ENCODE data around the gene NFIA. TPM values are rescaled to one million over a fixed set of nuclear protein-coding genes. Genes with fewer than 3 reads are reported as not detected.

Gene NFIA
- total and polyA plus RNA-seq, 12 donors, result 11.2 to 117 (median 92.5) TPM

- intact Hi-C loops (cut with DNase I), result no loop called here
- no peak overlapping the region for H3K4me3 ChIP-seq
- DNase-seq (no peak), ATAC-seq (no peak)
- no peak for TF ChIP-seq CTCF (IDR thresholded peaks at IDR 0.05)
- H3K27ac ChIP-seq, result no peak overlapping the region
- no peaks in the 10 kb centered on the region for H3K27me3 ChIP-seq
- 92 to 93% methylated on average over 5 of the region's 5 CpGs for WGBS, 2 donors
- H3K36me3 ChIP-seq, result no peaks in the 10 kb centered on the region
- peaks cover 0 to 67% (median 21%) of the 10 kb centered on the region in 9 donors for H3K4me1 ChIP-seq
- no peaks in the 10 kb centered on the region for H3K9me3 ChIP-seq
Measured at GRCh38 chr1:61284936-61285335, 202.6 kb downstream of the NFIA start.

- WGBS, 2 donors, result 79 to 84% methylated on average over 3 of the region's 3 CpGs
- Histone ChIP-seq H3K27me3 (no peaks in the 10 kb centered on the region), H3K4me3 (no peak overlapping the region), H3K9me3 (no peaks in the 10 kb centered on the region), H3K27ac (no peak overlapping the region), H3K36me3 (no peaks in the 10 kb centered on the region), H3K4me1 (peaks cover 3 to 67% (median 21%) of the 10 kb centered on the region in 9 donors)
- no peak for ATAC-seq
- TF ChIP-seq CTCF (IDR thresholded peaks at IDR 0.05), result no peak
- DNase-seq, result no peak
- intact Hi-C loops (cut with DNase I), result no loop called here
Measured at GRCh38 chr1:61285371-61285885, 203.1 kb downstream of the NFIA start.

- Histone ChIP-seq H3K4me1 (peaks cover 3 to 66% (median 28%) of the 10 kb centered on the region in 9 donors), H3K36me3 (no peaks in the 10 kb centered on the region), H3K27me3 (no peaks in the 10 kb centered on the region), H3K27ac (peak overlapping the region in 1 of 10 donors; percentile 22), H3K4me3 (no peak overlapping the region), H3K9me3 (no peaks in the 10 kb centered on the region)
- 89 to 90% methylated on average over 2 of the region's 2 CpGs for WGBS, 2 donors
- no peak for TF ChIP-seq CTCF (IDR thresholded peaks at IDR 0.05)
- no peak for DNase-seq
- ATAC-seq, result peak in 2 of 8 donors; percentile 33 to 40
- intact Hi-C loops (cut with DNase I), result no loop called here
Measured at GRCh38 chr1:61287014-61287413, 204.7 kb downstream of the NFIA start.

- Histone ChIP-seq H3K36me3 (no peaks in the 10 kb centered on the region), H3K4me3 (no peak overlapping the region), H3K9me3 (no peaks in the 10 kb centered on the region), H3K27ac (peak overlapping the region in 1 of 10 donors; percentile 4), H3K4me1 (peaks cover 3 to 62% (median 28%) of the 10 kb centered on the region in 9 donors), H3K27me3 (no peaks in the 10 kb centered on the region)
- 50 to 52% methylated on average over 2 of the region's 2 CpGs for WGBS, 2 donors
- no peak for DNase-seq
- intact Hi-C loops (cut with DNase I), result no loop called here
- TF ChIP-seq CTCF (IDR thresholded peaks at IDR 0.05), result no peak
- ATAC-seq, result peak in 2 of 8 donors; percentile 18 to 49
Measured at GRCh38 chr1:61287734-61288133, 205.4 kb downstream of the NFIA start.
